Loucy (cell line): ENCODE data around the gene IL18R1.
A peak's percentile ranks its signal among the peaks of the same experiment; 100 is the strongest.

Source experiments
- H2AFZ ChIP-seq: fragments of 200-600 bp; sonication (generic); 2 replicates; pipeline ENCODE4 v1.6.0; 2016; ENCODE audit warnings: antibody characterized with exemption, mild to moderate bottlenecking, low read length, moderate library complexity
- H3F3A ChIP-seq: fragments of 200-600 bp; 2 replicates; pipeline ENCODE4 v1.6.0; 2016; ENCODE audit warnings: antibody characterized with exemption, low read depth, mild to moderate bottlenecking
- H3K27me3 ChIP-seq: fragments of 200-600 bp; sonication (generic); 2 replicates; pipeline ENCODE4 v1.6.1; 2014; ENCODE audit warnings: low read length, mild to moderate bottlenecking; ENCODE audit not compliant: insufficient read depth, poor library complexity, severe bottlenecking
- H3K36me3 ChIP-seq: fragments of 200-600 bp; sonication (generic); 2 replicates; pipeline ENCODE4 v1.6.1; 2016; ENCODE audit warnings: low read length; ENCODE audit not compliant: insufficient read depth
- H3K4me1 ChIP-seq: fragments of 200-600 bp; sonication (generic); 2 replicates; pipeline ENCODE4 v1.5.1; 2014; ENCODE audit warnings: low read length, mild to moderate bottlenecking; ENCODE audit not compliant: insufficient read depth, poor library complexity, severe bottlenecking
- H3K4me2 ChIP-seq: fragments of 200-600 bp; sonication (generic); 2 replicates; pipeline ENCODE4 v1.6.0; 2014; ENCODE audit warnings: antibody characterized with exemption, low read length, low read depth, mild to moderate bottlenecking; ENCODE audit not compliant: poor library complexity, severe bottlenecking
- H3K4me3 ChIP-seq: fragments of 200-600 bp; sonication (generic); 2 replicates; pipeline ENCODE4 v1.5.1; 2014; ENCODE audit warnings: low read length, mild to moderate bottlenecking, mixed read lengths; ENCODE audit not compliant: poor library complexity, severe bottlenecking
- H3K79me2 ChIP-seq: fragments of 200-600 bp; sonication (generic); 2 replicates; pipeline ENCODE4 v1.6.1; 2014; ENCODE audit warnings: low read length; ENCODE audit not compliant: insufficient read depth
- H3K9ac ChIP-seq: fragments of 200-600 bp; sonication (generic); 2 replicates; pipeline ENCODE4 v1.6.0; 2014; ENCODE audit warnings: mild to moderate bottlenecking, low read depth, low read length, moderate library complexity; ENCODE audit not compliant: poor library complexity, severe bottlenecking
- H3K9me2 ChIP-seq: fragments of 200-600 bp; sonication (generic); replicated peaks from 2 replicates; pipeline ENCODE4 v1.6.1; 2016; ENCODE audit warnings: low read depth, low read length, mixed read lengths
- H3K9me3 ChIP-seq: fragments of 200-600 bp; sonication (generic); 2 replicates; pipeline ENCODE4 v1.6.1; 2014; ENCODE audit warnings: mild to moderate bottlenecking, antibody characterized with exemption, low read length, low read depth; ENCODE audit not compliant: insufficient read depth
- H4K20me1 ChIP-seq: fragments of 200-600 bp; sonication (generic); 2 replicates; pipeline ENCODE4 v1.6.0; 2014; ENCODE audit warnings: antibody characterized with exemption, low read length, mild to moderate bottlenecking; ENCODE audit not compliant: insufficient read depth, poor library complexity, severe bottlenecking
- EZH2phosphoT487 ChIP-seq: fragments of 200-600 bp; IDR thresholded peaks from 2 replicates; pipeline ENCODE4 v1.6.1; 2018; ENCODE audit warnings: antibody characterized with exemption, mild to moderate bottlenecking, moderate library complexity, borderline replicate concordance
- TF ChIP-seq, protein P1 (sequence below): fragments of 200-600 bp; sonication (generic); conservative IDR thresholded peaks from 2 replicates; pipeline ENCODE4 v1.5.1; 2014; ENCODE audit warnings: mild to moderate bottlenecking, antibody characterized with exemption, low read length

Gene IL18R1

GRCh38 chr2:102313025-102313424 lies 42.6 kb upstream of the IL18R1 start:
- Histone ChIP-seq H3K4me1 (peaks cover 48% of the 10 kb centered on the region), H3K4me3 (no peak overlapping the region), H3K79me2 (no peaks in the 10 kb centered on the region), H3K27me3 (no peaks in the 10 kb centered on the region), H3K9ac (no peak overlapping the region), H3K36me3 (no peaks in the 10 kb centered on the region), H3K4me2 (peak overlapping the region; percentile 9), H3F3A (peaks cover 5% of the 10 kb centered on the region; the same call in 1 of the 2 replicates), H2AFZ (peak overlapping the region; percentile 50), H3K9me3 (no peaks in the 10 kb centered on the region), H4K20me1 (no peaks in the 10 kb centered on the region), H3K9me2 (no peaks in the 10 kb centered on the region)
- no peak for TF ChIP-seq EZH2phosphoT487
- TF ChIP-seq, protein P1, sequence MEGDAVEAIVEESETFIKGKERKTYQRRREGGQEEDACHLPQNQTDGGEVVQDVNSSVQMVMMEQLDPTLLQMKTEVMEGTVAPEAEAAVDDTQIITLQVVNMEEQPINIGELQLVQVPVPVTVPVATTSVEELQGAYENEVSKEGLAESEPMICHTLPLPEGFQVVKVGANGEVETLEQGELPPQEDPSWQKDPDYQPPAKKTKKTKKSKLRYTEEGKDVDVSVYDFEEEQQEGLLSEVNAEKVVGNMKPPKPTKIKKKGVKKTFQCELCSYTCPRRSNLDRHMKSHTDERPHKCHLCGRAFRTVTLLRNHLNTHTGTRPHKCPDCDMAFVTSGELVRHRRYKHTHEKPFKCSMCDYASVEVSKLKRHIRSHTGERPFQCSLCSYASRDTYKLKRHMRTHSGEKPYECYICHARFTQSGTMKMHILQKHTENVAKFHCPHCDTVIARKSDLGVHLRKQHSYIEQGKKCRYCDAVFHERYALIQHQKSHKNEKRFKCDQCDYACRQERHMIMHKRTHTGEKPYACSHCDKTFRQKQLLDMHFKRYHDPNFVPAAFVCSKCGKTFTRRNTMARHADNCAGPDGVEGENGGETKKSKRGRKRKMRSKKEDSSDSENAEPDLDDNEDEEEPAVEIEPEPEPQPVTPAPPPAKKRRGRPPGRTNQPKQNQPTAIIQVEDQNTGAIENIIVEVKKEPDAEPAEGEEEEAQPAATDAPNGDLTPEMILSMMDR = no peak

DNA sequence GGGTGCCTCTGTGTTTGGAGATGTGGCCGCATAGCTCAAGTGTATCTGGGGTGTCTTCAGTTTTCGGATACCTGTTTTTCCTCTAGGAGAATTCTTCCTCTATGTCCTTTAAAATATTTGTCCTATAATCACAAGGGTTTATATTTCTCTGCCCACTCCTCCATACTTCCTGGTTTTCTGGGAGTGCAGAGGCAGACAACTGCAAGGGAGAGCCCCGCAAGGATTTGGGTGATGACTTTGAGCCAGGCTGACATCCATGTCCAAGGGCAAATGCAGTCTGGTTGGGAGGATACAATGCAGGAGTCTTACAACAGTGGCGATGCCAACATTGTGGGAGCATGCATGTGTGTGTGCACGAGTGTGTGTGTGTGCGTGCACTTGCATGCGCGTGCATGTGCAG lies 42.1 kb upstream of the IL18R1 start:
- Histone ChIP-seq H4K20me1 (no peaks in the 10 kb centered on the region), H3K9ac (no peak overlapping the region), H3K27me3 (no peaks in the 10 kb centered on the region), H3K4me2 (no peak overlapping the region), H2AFZ (0 out of 2 replicates have a peak overlapping the region, but pooled peaks have one; percentile 8), H3K4me1 (peaks cover 49% of the 10 kb centered on the region), H3F3A (peaks cover 5% of the 10 kb centered on the region; the same call in 1 of the 2 replicates), H3K4me3 (no peak overlapping the region), H3K9me2 (no peaks in the 10 kb centered on the region), H3K79me2 (no peaks in the 10 kb centered on the region), H3K9me3 (no peaks in the 10 kb centered on the region), H3K36me3 (no peaks in the 10 kb centered on the region)
- no peak for TF ChIP-seq EZH2phosphoT487
- TF ChIP-seq, protein P1 = no peak

- no peaks in the 10 kb centered on the region for H3K36me3 ChIP-seq
- no peak overlapping the region for H3K4me2 ChIP-seq
- H3K9ac ChIP-seq = no peak overlapping the region
- H3K27me3 ChIP-seq = no peaks in the 10 kb centered on the region
- no peaks in the 10 kb centered on the region for H3K9me2 ChIP-seq
- peaks cover 54% of the 10 kb centered on the region for H3K4me1 ChIP-seq
- no peaks in the 10 kb centered on the region for H4K20me1 ChIP-seq
- H2AFZ ChIP-seq = 0 out of 2 replicates have a peak overlapping the region, but pooled peaks have one; percentile 8
- no peak for TF ChIP-seq EZH2phosphoT487
- TF ChIP-seq, protein P1 = no peak
- H3K4me3 ChIP-seq = no peak overlapping the region
- no peaks in the 10 kb centered on the region for H3K9me3 ChIP-seq
- peaks cover 5% of the 10 kb centered on the region; the same call in 1 of the 2 replicates for H3F3A ChIP-seq
- H3K79me2 ChIP-seq = no peaks in the 10 kb centered on the region
Measured at GRCh38 chr2:102313950-102314349, 41.6 kb upstream of the IL18R1 start.
